Stimulated activated naive CD4-positive, alpha-beta T cell (primary cell): ENCODE measurements around the gene CYB561A3.
A peak's percentile ranks its signal among the peaks of the same experiment; 100 is the strongest.
"Not testable (repeated sequence)": the region's sequence is repeated elsewhere in the genome, so short reads cannot be mapped to it uniquely, and the experiment has no call there.

Experiments
- DNase-seq, 6 experiments: peaks; one replicate each; lab custom pipeline; 2025; lab: John Stamatoyannopoulos, UW

The CYB561A3 gene, protein sequence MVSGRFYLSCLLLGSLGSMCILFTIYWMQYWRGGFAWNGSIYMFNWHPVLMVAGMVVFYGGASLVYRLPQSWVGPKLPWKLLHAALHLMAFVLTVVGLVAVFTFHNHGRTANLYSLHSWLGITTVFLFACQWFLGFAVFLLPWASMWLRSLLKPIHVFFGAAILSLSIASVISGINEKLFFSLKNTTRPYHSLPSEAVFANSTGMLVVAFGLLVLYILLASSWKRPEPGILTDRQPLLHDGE

DNA sequence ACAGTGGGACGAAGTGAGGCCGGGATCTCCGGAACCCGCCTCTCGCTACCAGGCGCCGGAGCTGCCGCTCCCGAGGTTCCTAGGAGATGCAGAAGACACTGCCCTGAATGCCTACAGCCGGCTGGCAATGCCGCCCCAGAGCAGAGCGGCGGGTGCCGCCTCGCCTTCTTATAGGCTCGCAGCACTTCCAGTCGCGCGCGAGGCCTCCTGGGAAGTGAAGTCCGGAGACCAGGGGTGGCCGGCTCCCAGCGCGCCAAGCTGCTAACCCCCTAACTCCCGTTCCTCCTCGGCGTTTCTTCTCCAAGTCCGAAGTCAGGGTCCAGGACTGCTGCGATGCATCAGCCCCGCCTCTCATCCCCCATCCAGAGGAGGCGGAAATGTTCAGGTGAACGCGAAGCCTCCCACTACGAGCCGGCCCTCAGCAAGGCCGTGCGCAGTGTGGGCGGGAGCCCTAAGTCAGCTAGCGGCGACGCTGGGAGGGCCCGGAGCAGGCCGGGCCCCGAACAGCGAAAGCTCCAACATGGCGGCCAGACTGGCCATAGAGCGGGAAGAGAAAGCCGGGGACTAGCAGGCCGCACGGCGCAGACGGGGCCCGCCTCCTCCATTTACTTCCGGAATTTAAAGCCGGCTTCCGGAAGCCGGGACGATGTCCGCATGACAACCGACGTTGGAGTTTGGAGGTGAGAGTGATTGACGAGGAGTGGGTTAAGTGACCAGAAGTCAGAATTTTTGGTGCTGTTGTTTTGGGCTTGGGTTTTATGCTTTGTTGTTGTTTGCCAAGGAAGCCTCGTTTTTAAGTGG lies at the start of gene CYB561A3, which contains the start of gene TMEM138:
TSS of gene CYB561A3 (minus strand) at position 142 of the 801 bp plus-strand sequence. CDS start 5,169 bp downstream, outside the sequence.
TSS of gene TMEM138 (plus strand) at position 634 of the 801 bp plus-strand sequence. CDS start 2,017 bp downstream, outside the sequence.
- DNase-seq: peak; percentile 69 to 88 (median 81)

DNA sequence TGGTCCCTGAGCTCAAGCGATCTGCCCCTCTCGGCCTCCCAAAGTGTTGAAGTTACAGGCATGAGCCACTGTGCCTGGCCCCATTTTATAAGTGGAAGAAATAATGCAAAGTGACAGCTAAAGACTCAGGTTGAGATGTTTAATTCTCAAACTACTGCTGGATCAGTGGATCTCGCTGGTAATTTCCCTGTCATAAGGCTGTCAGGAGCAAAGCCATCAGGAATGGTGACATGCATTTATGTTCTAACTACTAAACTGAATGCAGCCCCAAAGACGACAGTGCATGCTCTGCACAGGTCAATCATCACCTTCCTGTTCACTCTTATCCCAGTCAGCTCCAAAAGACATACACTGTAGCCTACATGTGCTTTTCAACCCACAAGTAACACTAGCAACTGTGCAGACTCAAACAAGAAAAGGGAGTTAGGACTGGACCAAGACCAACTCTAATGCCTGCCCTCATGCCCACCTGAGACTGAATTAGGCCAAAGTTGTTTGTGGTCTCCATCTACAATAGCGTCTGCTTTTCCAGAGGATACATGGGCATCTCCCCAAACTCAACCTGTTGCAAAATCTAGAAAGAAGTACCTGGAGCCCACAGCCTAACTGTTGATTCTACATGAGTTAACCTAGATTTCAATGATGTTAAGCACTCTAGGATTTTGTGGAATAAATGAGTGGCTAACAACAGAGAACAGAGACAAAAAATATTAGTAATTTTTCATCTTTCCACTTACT lies 45.5 kb upstream of the CYB561A3 start:
- no peak for DNase-seq

DNA sequence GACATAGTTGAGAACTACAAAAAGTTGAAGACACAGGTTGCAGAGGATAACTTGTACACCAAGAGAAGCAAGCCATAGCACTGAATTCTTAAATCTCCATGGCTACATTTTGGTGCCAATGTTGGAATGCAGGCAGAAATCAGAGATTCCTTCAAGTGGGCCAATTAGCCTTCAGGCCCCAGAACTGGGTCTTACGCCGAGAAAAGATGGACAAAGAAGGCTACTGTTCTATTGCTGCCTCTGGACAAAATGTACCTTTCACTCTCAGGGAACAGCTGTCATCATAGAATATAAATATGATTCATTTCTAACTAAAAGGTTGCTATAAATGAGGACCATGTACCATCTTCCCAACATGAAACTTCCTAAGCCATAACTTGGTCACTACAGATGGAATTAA lies 44.4 kb upstream of the CYB561A3 start:
- DNase-seq: no peak

DNA sequence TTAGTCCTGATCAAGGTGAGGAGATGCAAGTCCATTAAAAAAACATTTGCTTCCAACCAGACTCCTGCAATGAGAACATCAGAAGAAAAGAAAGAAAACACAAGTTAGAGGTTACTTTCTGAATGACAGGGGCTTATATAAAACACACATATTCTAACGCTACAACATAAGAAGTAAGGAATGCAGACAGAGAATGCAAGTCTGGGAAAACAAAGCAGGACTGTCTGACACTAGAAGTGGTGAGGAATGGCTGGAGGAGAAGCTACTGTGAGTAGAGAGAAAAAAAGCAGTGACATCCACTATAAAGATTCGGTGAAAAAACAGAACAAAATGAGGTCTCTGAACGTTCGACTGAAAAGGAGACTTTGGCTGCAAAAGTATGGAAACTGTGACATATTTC lies 43.0 kb upstream of the CYB561A3 start:
- no peak for DNase-seq

DNA sequence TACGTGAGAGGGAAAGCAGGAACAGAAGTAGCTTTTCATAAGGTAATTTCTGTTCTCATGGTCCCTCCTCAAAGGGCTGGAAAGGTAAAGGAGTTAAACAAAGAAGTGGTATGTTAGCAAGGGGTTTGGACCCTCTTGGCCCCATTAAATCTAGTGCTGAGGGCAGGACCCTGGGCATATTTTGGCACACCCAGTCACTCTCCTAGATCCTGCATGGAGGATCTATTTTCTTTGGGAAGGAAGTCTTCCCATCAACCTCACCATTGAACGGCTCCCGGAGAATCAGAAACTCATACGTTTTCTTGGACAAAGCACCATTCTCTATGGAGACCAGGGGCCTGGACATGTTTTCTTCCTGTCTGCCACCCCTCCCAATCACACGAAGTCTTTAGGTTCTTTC lies 42.4 kb upstream of the CYB561A3 start:
- no peak for DNase-seq

DNA sequence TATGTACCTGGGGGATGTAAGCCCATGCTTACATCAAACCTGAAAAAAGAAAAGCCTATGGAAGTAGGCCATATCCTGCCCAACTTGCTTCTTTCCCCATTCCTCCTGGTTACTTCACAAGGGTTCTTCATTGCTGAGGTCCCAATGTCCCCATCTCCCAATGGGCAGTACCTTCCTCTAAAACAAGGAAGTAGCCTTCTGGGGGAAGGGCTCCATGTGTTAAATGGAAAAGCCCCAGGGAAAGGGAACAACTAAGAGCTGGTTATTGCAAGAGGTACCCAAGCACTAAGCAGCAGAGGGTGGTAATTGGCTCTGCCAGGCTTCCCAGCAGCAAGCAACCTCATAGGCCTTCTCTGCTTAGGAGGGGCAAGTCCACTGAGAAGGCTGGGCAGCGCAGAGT lies 42.0 kb upstream of the CYB561A3 start:
- no peak for DNase-seq

DNA sequence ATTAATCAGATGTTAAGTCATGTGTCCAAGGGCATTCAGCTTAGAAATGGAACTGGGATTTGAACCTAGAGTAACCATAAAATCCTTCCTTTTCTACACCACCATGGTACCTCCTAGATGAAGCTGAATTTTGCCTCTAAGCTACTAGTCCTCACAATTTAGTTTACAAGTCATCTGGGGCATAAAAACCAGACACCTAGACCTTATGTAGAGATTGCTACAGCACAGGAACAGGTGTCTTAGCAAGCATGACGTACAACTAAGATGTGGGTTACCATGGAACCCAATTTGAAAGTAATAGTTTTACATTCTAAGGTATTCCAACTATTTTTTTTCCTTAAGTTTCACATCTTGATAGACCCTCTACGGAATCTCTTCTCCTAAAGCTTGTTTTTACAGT lies 39.9 kb upstream of the CYB561A3 start:
- no peak for DNase-seq

DNA sequence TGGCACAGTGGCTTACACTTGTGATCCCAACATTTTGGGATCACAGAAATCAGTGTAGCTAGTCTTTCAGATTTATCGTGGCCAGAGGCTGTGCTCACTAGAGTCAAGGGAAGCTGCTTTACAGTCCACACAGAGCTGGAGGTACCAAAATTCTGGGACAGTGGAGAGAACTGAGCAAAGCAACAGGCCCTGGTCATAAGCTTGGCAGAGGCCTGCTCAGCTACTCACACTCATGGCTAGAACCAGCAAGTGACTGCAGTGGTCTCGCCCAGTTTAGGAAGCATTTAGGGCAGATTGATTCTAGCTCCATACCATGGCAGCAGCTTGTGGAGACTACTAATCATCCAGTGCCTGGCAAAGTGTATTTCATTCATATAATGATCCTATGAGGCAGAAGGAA lies 39.5 kb upstream of the CYB561A3 start:
- DNase-seq: no peak

DNA sequence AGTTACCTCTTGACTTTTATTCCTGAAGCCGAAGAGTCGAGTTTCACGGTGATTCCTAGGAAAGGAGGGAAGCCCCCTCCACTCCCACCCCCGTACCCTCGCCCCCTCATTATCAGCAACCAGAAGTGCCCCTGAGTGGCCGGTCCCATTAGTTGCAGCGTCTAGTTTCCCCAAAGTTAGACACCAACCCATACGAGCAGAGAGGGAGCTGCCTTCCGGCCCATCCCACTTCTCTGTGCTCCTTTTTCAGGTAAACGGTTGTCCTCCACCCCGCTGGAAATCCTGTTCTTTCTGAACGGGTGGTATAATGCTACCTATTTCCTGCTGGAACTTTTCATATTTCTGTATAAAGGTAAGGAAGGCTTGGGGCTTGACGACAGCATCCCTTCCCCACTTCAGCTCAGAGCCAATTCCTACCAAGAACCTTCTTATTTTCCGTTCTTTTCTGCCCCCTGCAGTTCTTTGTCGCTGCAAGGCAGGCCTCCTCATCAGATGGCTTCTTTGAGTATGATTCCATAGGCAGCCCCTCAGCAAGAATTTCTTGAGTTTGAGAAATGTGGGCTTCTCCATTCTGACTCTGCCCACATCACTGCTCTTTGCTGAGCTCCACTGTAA lies 31.4 kb upstream of the CYB561A3 start:
- peak in 5 of 6 experiments; percentile 2 to 40 (median 16) for DNase-seq

DNA sequence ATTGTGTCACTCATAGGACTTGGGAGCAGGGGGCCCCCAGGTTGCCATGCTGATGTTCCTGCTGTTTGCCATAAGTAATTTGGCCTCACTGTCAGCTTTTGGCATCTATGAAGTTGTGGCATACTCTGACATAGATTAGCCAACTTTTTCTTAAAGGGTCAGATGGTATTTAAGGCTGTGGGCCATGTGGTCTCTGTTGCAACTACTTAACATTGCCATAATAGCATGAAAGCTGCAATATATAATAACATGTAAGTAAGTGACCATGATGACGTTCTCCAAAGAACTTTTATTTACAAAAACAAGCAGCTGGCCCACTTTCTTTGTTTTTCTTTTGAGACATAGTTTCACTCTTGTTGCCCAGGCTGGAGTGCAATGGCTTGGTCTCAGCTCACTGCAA lies 28.5 kb upstream of the CYB561A3 start:
- no peak for DNase-seq

DNA sequence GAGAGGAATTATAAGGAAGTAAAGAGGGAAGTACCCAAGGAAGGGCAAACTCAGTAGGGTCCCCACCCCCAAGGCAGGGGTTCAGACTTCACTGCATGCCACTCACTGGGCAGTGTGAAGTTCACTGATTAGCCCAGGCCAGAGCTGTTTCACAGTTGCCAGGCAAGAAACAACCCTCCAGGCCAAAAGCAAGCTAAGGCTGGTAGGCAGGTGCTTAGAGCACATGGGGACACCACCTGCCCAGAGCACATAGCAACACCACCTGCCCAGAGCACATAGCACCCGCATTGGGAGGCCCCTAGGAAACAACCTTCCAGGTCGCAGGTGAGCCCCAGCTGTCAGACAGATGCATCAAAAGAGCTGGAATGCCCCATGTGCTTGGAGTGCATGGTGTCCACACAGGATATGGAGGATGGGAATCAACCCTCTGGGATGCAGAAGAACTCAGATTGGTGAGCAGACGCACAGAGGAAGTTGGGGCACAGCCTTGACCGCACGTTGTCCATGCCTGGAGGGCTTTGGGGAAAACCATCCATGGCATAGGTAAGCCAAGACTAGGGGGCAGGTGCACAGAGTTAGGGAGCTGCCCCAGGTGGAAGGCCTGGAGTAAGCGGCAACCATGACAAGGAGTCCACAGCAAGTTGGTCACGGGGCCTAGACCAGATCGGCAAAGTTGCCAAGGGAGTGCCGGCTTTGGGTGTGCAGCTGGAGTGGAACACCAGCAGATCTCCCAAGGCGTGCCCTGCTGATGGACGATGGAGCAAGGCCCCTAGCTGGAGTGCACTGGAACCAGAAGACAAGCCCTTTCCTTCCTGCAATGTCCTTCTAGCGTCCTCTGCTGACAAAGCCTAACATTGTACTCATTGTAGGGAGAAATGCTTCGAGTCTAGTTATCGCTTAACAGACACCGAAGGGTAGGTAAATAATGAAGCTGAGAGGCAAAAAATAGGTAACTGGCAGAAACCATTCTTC lies 22.9 kb upstream of the CYB561A3 start:
- DNase-seq: no peak

DNA sequence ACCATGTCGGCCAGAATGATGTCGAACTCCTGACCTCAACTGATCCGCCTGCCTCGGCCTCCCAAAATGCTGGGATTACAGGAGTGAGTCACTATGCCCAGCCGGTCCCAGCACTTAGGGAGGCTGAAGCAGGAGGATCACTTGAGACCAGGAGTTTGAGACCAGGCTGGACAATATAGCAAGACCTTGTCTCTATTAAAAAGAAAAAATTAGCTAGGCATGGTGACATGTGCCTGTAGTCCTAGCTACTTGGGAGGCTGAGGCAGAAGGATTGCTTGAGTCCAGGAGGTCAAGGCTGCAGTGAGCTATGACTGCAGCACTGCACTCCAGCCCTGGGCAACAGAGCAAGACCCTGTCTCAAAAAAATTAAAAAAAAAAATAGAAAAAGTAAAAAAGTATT lies 22.2 kb upstream of the CYB561A3 start:
- DNase-seq: not testable (repeated sequence)

DNA sequence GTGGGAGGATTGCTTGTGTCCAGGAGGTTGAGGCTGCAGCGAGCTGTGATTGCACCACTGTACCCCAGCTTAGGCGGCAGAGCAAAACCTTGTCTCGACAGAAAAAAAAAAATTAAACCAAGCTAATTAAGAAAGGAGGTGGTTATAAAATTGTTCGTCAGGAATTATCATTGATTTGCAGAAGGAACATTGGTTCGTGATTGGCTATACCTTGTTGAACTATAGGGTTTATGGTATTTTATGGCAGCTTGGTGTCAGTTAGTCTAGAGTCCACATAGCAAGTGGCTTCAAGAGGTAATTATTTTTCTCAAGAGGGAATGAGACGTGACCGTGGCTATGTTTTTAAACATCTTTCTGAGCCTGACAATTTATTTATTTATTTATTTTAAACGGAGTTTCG lies 19.2 kb upstream of the CYB561A3 start:
- no peak for DNase-seq

DNA sequence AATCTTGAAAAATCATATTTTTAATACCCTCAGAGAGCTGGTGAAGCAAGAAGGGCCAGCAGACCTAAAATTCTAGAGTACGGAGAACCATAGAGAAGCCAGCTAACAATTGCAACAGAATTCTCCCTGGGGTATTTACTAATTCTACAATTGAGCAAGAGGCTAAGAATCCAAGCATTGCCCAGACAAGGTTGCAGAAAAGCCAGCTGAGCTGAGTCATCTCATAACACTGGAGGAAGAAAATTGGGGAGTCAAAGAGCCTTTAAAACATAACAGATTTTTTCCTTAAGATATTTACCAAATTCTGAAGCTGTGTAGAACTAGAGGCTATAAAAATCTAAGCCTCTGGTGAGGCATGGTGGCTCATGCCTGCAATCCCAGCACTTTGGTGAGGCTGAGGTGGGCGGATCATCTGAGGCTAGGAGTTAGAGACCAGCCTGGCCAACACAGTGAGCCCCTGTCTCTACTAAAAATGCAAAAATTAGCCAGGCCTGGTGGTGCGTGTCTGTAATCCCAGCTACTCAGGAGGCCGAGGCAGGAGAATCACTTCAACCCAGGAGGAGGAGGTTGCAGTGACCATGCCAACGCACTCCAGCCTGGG lies 17.1 kb upstream of the CYB561A3 start:
- no peak for DNase-seq

DNA sequence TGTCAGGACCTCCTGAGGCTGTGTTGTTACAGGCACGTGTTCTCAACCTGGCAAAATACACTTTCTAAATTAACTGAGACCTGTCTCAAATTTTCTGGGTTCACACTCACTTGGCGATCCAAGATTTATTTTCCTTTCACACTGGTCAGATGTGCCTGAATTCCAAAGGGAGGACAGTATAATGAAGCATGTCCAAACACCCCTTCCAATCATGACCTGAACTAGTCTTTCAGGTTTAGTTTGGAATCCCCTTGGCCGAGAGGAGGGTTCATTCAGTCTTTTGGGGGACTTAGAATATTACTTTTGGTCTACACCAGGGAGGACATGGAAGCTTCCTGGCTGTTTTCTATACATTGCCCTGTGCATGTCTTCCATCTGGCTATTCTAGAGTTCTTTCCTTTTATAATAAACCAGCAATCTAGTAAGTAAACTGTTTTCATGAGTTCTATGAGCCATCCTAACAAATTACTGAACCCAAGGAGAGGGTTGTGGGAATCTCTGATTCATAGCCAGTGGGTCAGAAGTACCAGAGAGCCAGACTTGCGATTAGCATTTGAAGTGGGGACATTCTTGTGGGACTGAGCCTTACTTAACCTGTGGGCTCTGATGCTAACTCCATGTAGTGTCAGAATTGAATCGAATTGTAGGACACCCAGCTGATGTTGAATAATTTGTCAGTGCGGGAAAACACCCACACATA lies 15.9 kb upstream of the CYB561A3 start:
- no peak for DNase-seq

DNA sequence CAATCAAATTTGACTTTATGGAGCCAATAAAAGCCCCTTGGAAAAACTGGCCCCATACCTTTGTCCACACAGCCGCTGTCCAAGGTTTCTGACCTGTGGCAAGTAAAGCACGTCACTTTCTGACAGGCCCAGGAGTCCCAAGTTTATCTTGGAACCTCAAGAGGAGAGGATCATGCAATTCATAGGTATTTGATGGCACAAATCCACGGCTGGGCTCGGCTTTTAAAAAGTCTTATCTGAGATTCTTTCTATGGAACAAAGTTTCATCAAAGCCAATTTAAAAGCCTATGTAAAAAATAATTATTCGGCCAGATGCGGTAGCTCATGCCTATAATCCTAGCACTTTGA lies 14.1 kb upstream of the CYB561A3 start:
- DNase-seq: no peak

DNA sequence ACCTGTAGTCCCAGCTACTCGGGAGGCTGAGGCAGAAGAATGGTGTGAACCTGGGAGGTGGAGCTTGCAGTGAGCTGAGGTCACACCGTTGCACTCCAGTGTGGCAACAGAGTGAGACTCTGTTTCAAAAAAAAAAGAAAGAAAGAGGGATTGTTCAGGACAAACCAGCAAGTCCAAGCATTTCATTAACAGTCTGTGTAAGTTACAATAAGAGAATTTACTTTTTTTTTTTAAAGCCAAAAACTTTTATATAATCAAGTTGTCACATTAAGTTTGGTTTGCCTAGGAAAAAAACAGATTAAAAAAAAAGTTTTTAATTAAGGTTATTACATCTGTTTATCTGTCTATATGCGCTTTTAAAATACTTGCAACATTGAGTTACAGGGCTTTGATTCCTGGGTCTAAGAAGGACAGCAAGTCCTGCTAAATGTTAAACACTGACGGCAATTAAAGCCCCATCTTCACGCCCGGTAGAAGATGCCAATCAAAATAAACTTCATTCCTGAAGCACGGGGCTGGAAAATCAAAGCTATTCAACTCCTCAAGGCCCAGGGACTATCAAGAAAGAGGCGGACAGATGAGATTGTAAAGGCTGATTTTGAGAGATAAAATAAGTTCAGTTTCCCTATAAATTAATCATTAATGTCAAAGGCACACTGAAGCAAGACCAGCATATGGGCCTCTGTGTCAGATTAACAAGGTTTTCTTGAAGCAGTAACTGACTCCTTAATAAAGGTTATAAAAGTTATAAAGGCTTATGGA lies 11.2 kb upstream of the CYB561A3 start:
- DNase-seq: no peak

DNA sequence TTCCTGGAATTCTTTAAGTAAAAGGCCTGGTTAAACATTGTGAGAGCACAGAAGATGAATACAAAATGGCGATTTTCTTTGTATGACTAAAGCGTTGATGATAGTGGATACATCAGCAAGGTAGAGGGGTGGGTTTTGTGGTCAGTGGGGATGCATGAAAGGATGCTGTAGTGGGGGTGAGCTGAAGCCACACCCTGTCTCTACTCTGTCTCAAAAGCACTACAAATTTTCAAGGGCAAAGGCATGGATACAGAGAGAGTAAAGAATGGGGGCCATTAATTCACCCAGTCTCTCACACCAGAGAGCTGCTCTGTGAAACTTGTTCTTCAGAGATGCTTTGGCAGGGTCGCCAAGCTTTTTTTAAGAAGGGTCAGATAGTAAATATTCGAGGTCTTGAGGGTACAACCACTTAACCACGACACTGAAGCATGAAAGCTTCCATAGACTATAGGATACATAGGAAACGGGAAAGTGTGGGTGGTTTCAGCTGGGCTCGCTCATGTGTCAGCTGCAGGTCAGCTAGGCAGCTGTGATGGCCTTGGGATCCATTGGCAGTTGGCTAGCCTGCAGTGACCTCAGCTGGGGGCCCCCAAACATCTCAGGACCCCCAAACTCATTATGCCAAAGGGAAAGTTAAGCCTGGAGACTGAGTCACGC lies 8.8 kb upstream of the CYB561A3 start:
- DNase-seq: no peak
